IPS-NIHi7 (cell line): Measurements from ENCODE around the gene MOSMO.
"Not testable (repeated sequence)": the region's sequence is repeated elsewhere in the genome, so short reads cannot be mapped to it uniquely, and the experiment has no call there.

Source experiments
- DNase-seq: peaks from one replicate; pipeline ENCODE4 v3.0.0; 2012; ENCODE audit warnings: mixed read lengths; ENCODE audit errors: extremely low spot score

The MOSMO gene

GRCh38 chr16:22003195-22003594, 4.7 kb upstream of the MOSMO start:
- DNase-seq = no peak

GRCh38 chr16:22004341-22004740, 3.6 kb upstream of the MOSMO start:
- no peak for DNase-seq

- DNase-seq = no peak
Observed at GRCh38 chr16:22005746-22006145, 2.2 kb upstream of the MOSMO start.

- no peak for DNase-seq
Observed at GRCh38 chr16:22006636-22007035, 1.3 kb upstream of the MOSMO start.

- no peak for DNase-seq
Observed at GRCh38 chr16:22007159-22007508, 777 bp upstream of the MOSMO start.

- peak; percentile 51 for DNase-seq
Observed at GRCh38 chr16:22008215-22009059, 526 bp downstream of the MOSMO start.

- no peak for DNase-seq
Observed at GRCh38 chr16:22010902-22011301, 3.0 kb downstream of the MOSMO start.

GRCh38 chr16:22012241-22012640, 4.3 kb downstream of the MOSMO start:
- DNase-seq = no peak

- no peak for DNase-seq
Observed at GRCh38 chr16:22013486-22013885, 5.6 kb downstream of the MOSMO start.

GRCh38 chr16:22014271-22014873, 6.5 kb downstream of the MOSMO start:
- no peak for DNase-seq

- no peak for DNase-seq
Observed at GRCh38 chr16:22016927-22017326, 9.0 kb downstream of the MOSMO start.

- no peak for DNase-seq
Observed at GRCh38 chr16:22018559-22018958, 10.6 kb downstream of the MOSMO start.

- no peak for DNase-seq
Observed at GRCh38 chr16:22022151-22022550, 14.2 kb downstream of the MOSMO start.

- DNase-seq = no peak
Observed at GRCh38 chr16:22023505-22023904, 15.6 kb downstream of the MOSMO start.

GRCh38 chr16:22024785-22025184, 16.9 kb downstream of the MOSMO start:
- DNase-seq = not testable (repeated sequence)

GRCh38 chr16:22027633-22028032, 19.7 kb downstream of the MOSMO start:
- DNase-seq = no peak

- DNase-seq = no peak
Observed at GRCh38 chr16:22029632-22030031, 21.7 kb downstream of the MOSMO start.

- no peak for DNase-seq
Observed at GRCh38 chr16:22030087-22030812, 22.3 kb downstream of the MOSMO start.

- DNase-seq = no peak
Observed at GRCh38 chr16:22031483-22032083, 23.7 kb downstream of the MOSMO start.

- no peak for DNase-seq
Observed at GRCh38 chr16:22034503-22034902, 26.6 kb downstream of the MOSMO start.

- DNase-seq = no peak
Observed at GRCh38 chr16:22035153-22035552, 27.2 kb downstream of the MOSMO start.

GRCh38 chr16:22043882-22044281, 36.0 kb downstream of the MOSMO start:
- DNase-seq = not testable (repeated sequence)
